Epithelial cell of esophagus (primary cell): ENCODE measurements around the gene WDR88.
"Not testable (repeated sequence)": the region's sequence is repeated elsewhere in the genome, so short reads cannot be mapped to it uniquely, and the experiment has no call there.

ENCODE experiments used
- DNase-seq: peaks from one replicate; pipeline ENCODE4 v3.0.0; 2010; ENCODE audit warnings: low read depth
- H3K4me3 ChIP-seq: 2 replicates; pipeline ENCODE4 v1.5.1; 2011; ENCODE audit warnings: mild to moderate bottlenecking, low read length, control low read depth
- TF ChIP-seq, protein P1 (sequence below): IDR thresholded peaks from 2 replicates; pipeline ENCODE4 v1.5.1; 2011; ENCODE audit warnings: low read depth, mild to moderate bottlenecking, low read length, control low read depth, inconsistent platforms; ENCODE audit not compliant: insufficient read depth; ENCODE audit errors: missing control alignments

WDR88 gene

GRCh38 chr19:33146209-33146608 lies 14.3 kb downstream of the WDR88 start:
- TF ChIP-seq, protein P1, sequence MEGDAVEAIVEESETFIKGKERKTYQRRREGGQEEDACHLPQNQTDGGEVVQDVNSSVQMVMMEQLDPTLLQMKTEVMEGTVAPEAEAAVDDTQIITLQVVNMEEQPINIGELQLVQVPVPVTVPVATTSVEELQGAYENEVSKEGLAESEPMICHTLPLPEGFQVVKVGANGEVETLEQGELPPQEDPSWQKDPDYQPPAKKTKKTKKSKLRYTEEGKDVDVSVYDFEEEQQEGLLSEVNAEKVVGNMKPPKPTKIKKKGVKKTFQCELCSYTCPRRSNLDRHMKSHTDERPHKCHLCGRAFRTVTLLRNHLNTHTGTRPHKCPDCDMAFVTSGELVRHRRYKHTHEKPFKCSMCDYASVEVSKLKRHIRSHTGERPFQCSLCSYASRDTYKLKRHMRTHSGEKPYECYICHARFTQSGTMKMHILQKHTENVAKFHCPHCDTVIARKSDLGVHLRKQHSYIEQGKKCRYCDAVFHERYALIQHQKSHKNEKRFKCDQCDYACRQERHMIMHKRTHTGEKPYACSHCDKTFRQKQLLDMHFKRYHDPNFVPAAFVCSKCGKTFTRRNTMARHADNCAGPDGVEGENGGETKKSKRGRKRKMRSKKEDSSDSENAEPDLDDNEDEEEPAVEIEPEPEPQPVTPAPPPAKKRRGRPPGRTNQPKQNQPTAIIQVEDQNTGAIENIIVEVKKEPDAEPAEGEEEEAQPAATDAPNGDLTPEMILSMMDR = no peak
- no peak overlapping the region for H3K4me3 ChIP-seq
- DNase-seq = no peak

DNA sequence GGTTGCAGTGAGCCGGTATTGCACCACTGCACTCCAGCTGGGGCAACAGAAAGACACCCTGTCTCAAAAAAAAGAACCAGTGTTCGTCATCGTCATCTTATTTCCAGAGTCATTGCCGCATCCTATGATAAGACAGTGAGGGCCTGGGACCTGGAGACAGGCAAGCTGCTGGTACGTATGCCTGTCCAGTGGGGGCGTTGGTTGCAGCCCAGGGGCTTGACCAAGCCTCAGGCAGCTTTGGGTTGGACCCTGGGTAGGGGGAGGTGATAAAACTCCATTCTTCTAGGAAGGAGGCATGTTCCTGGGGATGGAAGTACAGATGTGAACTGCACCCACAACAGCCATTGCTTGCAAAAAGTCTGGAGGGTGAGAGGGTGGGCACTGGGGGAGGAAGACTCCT lies 15.6 kb downstream of the WDR88 start:
- TF ChIP-seq, protein P1 = no peak
- DNase-seq = no peak

GRCh38 chr19:33150852-33151518 lies 19.1 kb downstream of the WDR88 start:
- TF ChIP-seq, protein P1 = no peak
- no peak overlapping the region for H3K4me3 ChIP-seq
- DNase-seq = peak; percentile 32

More for the DNA sequence above, 15.6 kb downstream of the WDR88 start:
- no peak overlapping the region for H3K4me3 ChIP-seq

DNA sequence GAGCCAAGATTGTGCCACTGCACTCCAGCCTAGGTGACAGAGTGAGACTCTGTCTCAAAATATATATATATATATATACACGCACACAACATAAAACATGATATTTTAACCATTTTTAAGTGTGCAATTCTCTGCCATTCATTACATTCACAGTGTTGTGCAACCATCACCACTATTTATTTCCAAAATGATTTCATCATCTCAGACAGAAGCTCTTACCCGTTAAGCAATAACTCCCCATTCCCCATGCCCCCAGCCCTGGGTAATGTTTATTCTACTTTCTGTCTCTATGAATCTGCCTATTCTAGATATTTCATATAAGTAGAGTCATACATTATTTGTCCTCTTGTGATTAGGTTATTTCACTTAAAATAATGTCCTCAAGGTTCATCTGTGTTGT lies 20.3 kb downstream of the WDR88 start:
- peak; percentile 23 for DNase-seq
- TF ChIP-seq, protein P1 = no peak

DNA sequence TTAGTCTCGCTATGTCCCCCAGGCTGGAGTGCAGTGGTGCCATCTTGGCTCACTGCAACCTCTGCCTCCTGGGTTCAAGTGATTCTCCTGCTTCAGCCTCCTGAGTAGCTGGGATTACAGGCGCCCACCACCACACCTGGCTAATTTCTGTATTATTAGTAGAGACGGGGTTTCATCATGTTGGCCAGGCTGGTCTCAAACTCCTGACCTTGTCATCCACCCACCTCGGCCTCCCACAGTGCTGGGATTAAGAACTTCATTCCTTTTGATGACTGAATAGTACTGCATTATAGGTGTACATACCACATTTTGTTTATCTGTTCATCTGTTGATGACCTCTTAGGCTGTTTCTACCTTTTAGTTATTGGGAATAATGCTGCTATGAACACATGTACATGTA lies 20.7 kb downstream of the WDR88 start:
- H3K4me3 ChIP-seq, DNase-seq: not testable (repeated sequence)

More for the DNA sequence above, 20.3 kb downstream of the WDR88 start:
- no peak overlapping the region for H3K4me3 ChIP-seq

GRCh38 chr19:33154313-33154712 lies 22.4 kb downstream of the WDR88 start:
- not testable (repeated sequence) for DNase-seq, H3K4me3 ChIP-seq

DNA sequence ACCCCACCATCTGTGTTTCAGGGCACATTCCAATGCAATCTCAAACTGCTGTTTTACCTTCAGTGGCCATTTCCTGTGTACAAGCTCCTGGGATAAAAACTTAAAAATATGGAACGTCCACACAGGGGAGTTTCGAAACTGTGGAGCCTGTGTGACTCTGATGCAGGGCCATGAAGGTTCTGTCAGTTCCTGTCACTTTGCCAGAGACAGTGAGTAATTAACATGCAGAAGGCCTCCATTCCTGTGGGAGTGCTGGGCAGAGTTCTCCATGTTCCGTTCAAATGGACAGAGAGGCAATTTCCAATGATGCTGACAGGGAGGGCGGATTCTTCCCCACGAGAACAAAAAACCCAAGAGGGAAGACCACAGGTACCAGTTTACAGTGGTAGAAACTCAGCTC lies 24.4 kb downstream of the WDR88 start:
- DNase-seq = peak; percentile 47
- no peak overlapping the region for H3K4me3 ChIP-seq
- TF ChIP-seq, protein P1 = no peak

GRCh38 chr19:33157906-33158305 lies 26.0 kb downstream of the WDR88 start:
- no peak for DNase-seq
- H3K4me3 ChIP-seq = no peak overlapping the region
- TF ChIP-seq, protein P1 = no peak
